ENCODE measurements around the gene USP6NL. TPM values are rescaled to one million over a fixed set of nuclear protein-coding genes. Genes with fewer than 3 reads are reported as not detected.

The USP6NL gene
- total RNA-seq, 2 donors from 2014 or later, result 9.6 to 10.5 TPM

DNA sequence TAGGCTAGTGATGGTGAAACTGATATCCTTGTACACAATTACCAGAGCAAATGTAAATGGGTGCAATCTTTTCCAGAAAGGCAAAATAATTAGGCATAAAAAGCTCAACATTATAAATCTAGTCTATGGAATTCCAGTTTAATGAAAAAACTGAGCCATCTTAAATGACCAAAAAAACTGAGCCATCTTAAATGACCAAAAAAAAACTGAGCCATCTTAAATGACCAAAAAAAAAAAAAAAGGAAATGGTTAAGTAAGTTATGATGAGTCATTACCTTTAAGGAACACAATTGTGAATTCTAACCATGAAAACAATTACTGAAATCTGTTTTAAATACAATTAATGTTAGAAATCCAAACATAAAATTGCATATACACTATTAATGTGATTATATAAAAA is 25.3 kb downstream of the USP6NL start:
- Histone ChIP-seq H3K4me3 (no peak overlapping the region), H3K27ac (no peak overlapping the region), H3K27me3 (no peaks in the 10 kb centered on the region), H3K4me1 (peaks cover 0 to 10% of the 10 kb centered on the region in 2 donors), H3K9me3 (no peaks in the 10 kb centered on the region), H3K36me3 (no peaks in the 10 kb centered on the region)
- TF ChIP-seq, protein P1, sequence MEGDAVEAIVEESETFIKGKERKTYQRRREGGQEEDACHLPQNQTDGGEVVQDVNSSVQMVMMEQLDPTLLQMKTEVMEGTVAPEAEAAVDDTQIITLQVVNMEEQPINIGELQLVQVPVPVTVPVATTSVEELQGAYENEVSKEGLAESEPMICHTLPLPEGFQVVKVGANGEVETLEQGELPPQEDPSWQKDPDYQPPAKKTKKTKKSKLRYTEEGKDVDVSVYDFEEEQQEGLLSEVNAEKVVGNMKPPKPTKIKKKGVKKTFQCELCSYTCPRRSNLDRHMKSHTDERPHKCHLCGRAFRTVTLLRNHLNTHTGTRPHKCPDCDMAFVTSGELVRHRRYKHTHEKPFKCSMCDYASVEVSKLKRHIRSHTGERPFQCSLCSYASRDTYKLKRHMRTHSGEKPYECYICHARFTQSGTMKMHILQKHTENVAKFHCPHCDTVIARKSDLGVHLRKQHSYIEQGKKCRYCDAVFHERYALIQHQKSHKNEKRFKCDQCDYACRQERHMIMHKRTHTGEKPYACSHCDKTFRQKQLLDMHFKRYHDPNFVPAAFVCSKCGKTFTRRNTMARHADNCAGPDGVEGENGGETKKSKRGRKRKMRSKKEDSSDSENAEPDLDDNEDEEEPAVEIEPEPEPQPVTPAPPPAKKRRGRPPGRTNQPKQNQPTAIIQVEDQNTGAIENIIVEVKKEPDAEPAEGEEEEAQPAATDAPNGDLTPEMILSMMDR (IDR thresholded peaks at IDR 0.05), result no peak
- DNase-seq (ENCODE audit: low spot score), result no peak

GRCh38 chr10:11581213-11581612 is 30.2 kb downstream of the USP6NL start:
- DNase-seq (ENCODE audit: low spot score), result no peak
- H3K27me3 ChIP-seq, result no peaks in the 10 kb centered on the region
- no peaks in the 10 kb centered on the region for H3K9me3 ChIP-seq
- no peak overlapping the region for H3K27ac ChIP-seq
- no peaks in the 10 kb centered on the region for H3K36me3 ChIP-seq
- TF ChIP-seq, protein P1 (IDR thresholded peaks at IDR 0.05), result no peak
- no peak overlapping the region for H3K4me3 ChIP-seq
- H3K4me1 ChIP-seq, result no peaks in the 10 kb centered on the region

DNA sequence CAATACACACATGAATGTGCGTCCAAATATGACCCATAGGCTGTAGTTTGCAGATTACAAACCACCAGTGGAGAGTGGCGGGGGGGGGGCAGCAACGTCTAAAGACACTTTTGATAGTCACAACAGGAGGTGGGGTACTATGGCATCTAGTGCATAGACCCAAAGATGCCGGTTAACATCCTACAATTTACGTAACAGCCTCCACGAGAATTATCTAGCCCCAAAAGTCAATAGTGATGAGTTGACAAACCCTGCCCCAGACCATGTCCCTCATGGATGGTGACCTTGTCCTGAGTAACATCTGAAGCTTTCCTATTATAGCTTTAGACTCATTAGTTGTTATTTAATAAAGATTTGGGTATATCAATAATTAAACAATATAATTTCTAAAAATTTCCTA is 31.6 kb downstream of the USP6NL start:
- Histone ChIP-seq H3K27ac (no peak overlapping the region), H3K36me3 (no peaks in the 10 kb centered on the region)
- TF ChIP-seq, protein P1 (IDR thresholded peaks at IDR 0.05), result no peak

GRCh38 chr10:11578802-11579255 is 32.6 kb downstream of the USP6NL start:
- Histone ChIP-seq H3K36me3 (no peaks in the 10 kb centered on the region), H3K9me3 (no peaks in the 10 kb centered on the region), H3K4me3 (no peak overlapping the region), H3K27ac (no peak overlapping the region), H3K4me1 (no peaks in the 10 kb centered on the region), H3K27me3 (no peaks in the 10 kb centered on the region)
- TF ChIP-seq, protein P1 (IDR thresholded peaks at IDR 0.05), result no peak
- no peak for DNase-seq (ENCODE audit: low spot score)

More for the DNA sequence above, 31.6 kb downstream of the USP6NL start:
- no peak for DNase-seq (ENCODE audit: low spot score)
- H3K9me3 ChIP-seq, result no peaks in the 10 kb centered on the region
- no peak overlapping the region for H3K4me3 ChIP-seq
- H3K4me1 ChIP-seq, result no peaks in the 10 kb centered on the region
- H3K27me3 ChIP-seq, result no peaks in the 10 kb centered on the region

GRCh38 chr10:11576092-11576809 is 35.2 kb downstream of the USP6NL start:
- TF ChIP-seq, protein P1 (IDR thresholded peaks at IDR 0.05), result no peak
- Histone ChIP-seq H3K36me3 (no peaks in the 10 kb centered on the region), H3K4me1 (no peaks in the 10 kb centered on the region), H3K4me3 (no peak overlapping the region), H3K9me3 (no peaks in the 10 kb centered on the region), H3K27me3 (no peaks in the 10 kb centered on the region), H3K27ac (no peak overlapping the region)
- no peak for DNase-seq (ENCODE audit: low spot score)

GRCh38 chr10:11573497-11573896 is 38.0 kb downstream of the USP6NL start:
- DNase-seq (ENCODE audit: low spot score), result no peak
- TF ChIP-seq, protein P1 (IDR thresholded peaks at IDR 0.05), result no peak
- Histone ChIP-seq H3K9me3 (no peaks in the 10 kb centered on the region), H3K4me1 (no peaks in the 10 kb centered on the region), H3K27me3 (no peaks in the 10 kb centered on the region), H3K27ac (no peak overlapping the region), H3K4me3 (no peak overlapping the region), H3K36me3 (no peaks in the 10 kb centered on the region)

All from right atrium auricular region (tissue), 2 donors.